HG02970 (cell line): Measurements from ENCODE around the gene PRMT9.

Experiments
- ATAC-seq: cut with Tn5 transposase; IDR thresholded peaks from one replicate; pipeline ENCODE4 v1.9.1; 2021; ENCODE audit warnings: mild to moderate bottlenecking, moderate library complexity, moderate number of reproducible peaks; ENCODE audit not compliant: unreplicated experiment, low FRiP score

Gene PRMT9

GRCh38 chr4:147625733-147626132 lies 58.2 kb downstream of the PRMT9 start:
- ATAC-seq, result no peak

- ATAC-seq, result no peak
These were observed 63.6 kb downstream of the PRMT9 start for GRCh38 chr4:147620315-147620714.

- peak; percentile 2 for ATAC-seq
These were observed 65.9 kb downstream of the PRMT9 start for GRCh38 chr4:147617841-147618691.

- ATAC-seq, result peak; percentile 100
These were observed 66.7 kb downstream of the PRMT9 start, which contains the start of gene TMEM184C for GRCh38 chr4:147617173-147617840. Gene TMEM184C (plus strand): TSS chr4:147617397. CDS start chr4:147617957, 560 bp downstream.

GRCh38 chr4:147616849-147617172 lies 67.2 kb downstream of the PRMT9 start:
- peak; percentile 1 for ATAC-seq

- ATAC-seq, result no peak
These were observed 73.3 kb downstream of the PRMT9 start for GRCh38 chr4:147610686-147611085.

GRCh38 chr4:147607471-147607870 lies 76.5 kb downstream of the PRMT9 start:
- no peak for ATAC-seq

- no peak for ATAC-seq
These were observed 78.5 kb downstream of the PRMT9 start for GRCh38 chr4:147605499-147605898.

- no peak for ATAC-seq
These were observed 84.2 kb downstream of the PRMT9 start for GRCh38 chr4:147599769-147600168.

GRCh38 chr4:147599206-147599605 lies 84.8 kb downstream of the PRMT9 start:
- ATAC-seq, result no peak

GRCh38 chr4:147597561-147597960 lies 86.4 kb downstream of the PRMT9 start:
- ATAC-seq, result no peak

- ATAC-seq, result no peak
These were observed 87.0 kb downstream of the PRMT9 start for GRCh38 chr4:147596981-147597380.

GRCh38 chr4:147596377-147596776 lies 87.6 kb downstream of the PRMT9 start:
- ATAC-seq, result no peak

- no peak for ATAC-seq
These were observed 89.4 kb downstream of the PRMT9 start for GRCh38 chr4:147594578-147594977.

GRCh38 chr4:147594107-147594506 lies 89.9 kb downstream of the PRMT9 start:
- ATAC-seq, result no peak

- no peak for ATAC-seq
These were observed 92.9 kb downstream of the PRMT9 start for GRCh38 chr4:147591106-147591505.

- peak; percentile 56 for ATAC-seq
These were observed 93.6 kb downstream of the PRMT9 start for GRCh38 chr4:147590249-147590920.

GRCh38 chr4:147589586-147589985 lies 94.4 kb downstream of the PRMT9 start:
- ATAC-seq, result no peak
